Measurements from ENCODE around the gene PNLIPRP2. TPM values are rescaled to one million over a fixed set of nuclear protein-coding genes. Genes with fewer than 3 reads are reported as not detected.

Gene PNLIPRP2
- total RNA-seq, 1 donor from 2014 or later, result not detected

- no peaks in the 10 kb centered on the region for H3K36me3 ChIP-seq
- intact Hi-C loops (cut with DNase I), result no loop called here
- no peak for TF ChIP-seq CTCF (IDR thresholded peaks at IDR 0.05)
- no peak for ATAC-seq
- H3K4me3 ChIP-seq, result no peak overlapping the region
- no peaks in the 10 kb centered on the region for H3K4me1 ChIP-seq
- H3K9me3 ChIP-seq, result no peaks in the 10 kb centered on the region
- DNase-seq, result no peak
- no peaks in the 10 kb centered on the region for H3K27me3 ChIP-seq
- H3K27ac ChIP-seq, result no peak overlapping the region
Measured at GRCh38 chr10:116598329-116598728, 22.4 kb upstream of the PNLIPRP2 start.

- DNase-seq (no peak), ATAC-seq (no peak)
- Histone ChIP-seq H3K4me1 (no peaks in the 10 kb centered on the region), H3K9me3 (no peaks in the 10 kb centered on the region), H3K27ac (no peak overlapping the region), H3K27me3 (no peaks in the 10 kb centered on the region), H3K36me3 (no peaks in the 10 kb centered on the region), H3K4me3 (no peak overlapping the region)
- no peak for TF ChIP-seq CTCF (IDR thresholded peaks at IDR 0.05)
- intact Hi-C loops (cut with DNase I), result no loop called here
Measured at GRCh38 chr10:116599991-116600390, 20.8 kb upstream of the PNLIPRP2 start.

GRCh38 chr10:116602648-116603400 lies 17.9 kb upstream of the PNLIPRP2 start:
- no peak overlapping the region for H3K27ac ChIP-seq
- no peak overlapping the region for H3K4me3 ChIP-seq
- ATAC-seq, result no peak
- TF ChIP-seq CTCF (IDR thresholded peaks at IDR 0.05), result no peak
- intact Hi-C loops (cut with DNase I), result no loop called here
- H3K36me3 ChIP-seq, result no peaks in the 10 kb centered on the region
- no peak for DNase-seq
- no peaks in the 10 kb centered on the region for H3K9me3 ChIP-seq
- no peaks in the 10 kb centered on the region for H3K27me3 ChIP-seq
- H3K4me1 ChIP-seq, result no peaks in the 10 kb centered on the region

- intact Hi-C loops (cut with DNase I), result no loop called here
- no peaks in the 10 kb centered on the region for H3K4me1 ChIP-seq
- no peak for DNase-seq
Measured at GRCh38 chr10:116606061-116606483, 14.7 kb upstream of the PNLIPRP2 start.

GRCh38 chr10:116607336-116607735 lies 13.4 kb upstream of the PNLIPRP2 start:
- Histone ChIP-seq H3K27ac (no peak overlapping the region), H3K27me3 (peaks cover 19% of the 10 kb centered on the region), H3K36me3 (no peaks in the 10 kb centered on the region), H3K9me3 (no peaks in the 10 kb centered on the region), H3K4me3 (no peak overlapping the region), H3K4me1 (no peaks in the 10 kb centered on the region)
- intact Hi-C loops (cut with DNase I), result no loop called here
- no peak for TF ChIP-seq CTCF (IDR thresholded peaks at IDR 0.05)
- DNase-seq (no peak), ATAC-seq (no peak)

More at GRCh38 chr10:116606061-116606483, 14.7 kb upstream of the PNLIPRP2 start:
- no peak overlapping the region for H3K4me3 ChIP-seq
- no peaks in the 10 kb centered on the region for H3K36me3 ChIP-seq
- no peak for ATAC-seq
- H3K27ac ChIP-seq, result no peak overlapping the region
- H3K9me3 ChIP-seq, result no peaks in the 10 kb centered on the region
- no peak for TF ChIP-seq CTCF (IDR thresholded peaks at IDR 0.05)
- peaks cover 14% of the 10 kb centered on the region for H3K27me3 ChIP-seq
